ENCODE measurements around the gene TBC1D32. TPM values are rescaled to one million over a fixed set of nuclear protein-coding genes. Genes with fewer than 3 reads are reported as not detected.

Gene TBC1D32
- polyA plus RNA-seq, 1 of the 3 experiments (the other 2 are of a cell fraction) = 2.3 TPM

DNA sequence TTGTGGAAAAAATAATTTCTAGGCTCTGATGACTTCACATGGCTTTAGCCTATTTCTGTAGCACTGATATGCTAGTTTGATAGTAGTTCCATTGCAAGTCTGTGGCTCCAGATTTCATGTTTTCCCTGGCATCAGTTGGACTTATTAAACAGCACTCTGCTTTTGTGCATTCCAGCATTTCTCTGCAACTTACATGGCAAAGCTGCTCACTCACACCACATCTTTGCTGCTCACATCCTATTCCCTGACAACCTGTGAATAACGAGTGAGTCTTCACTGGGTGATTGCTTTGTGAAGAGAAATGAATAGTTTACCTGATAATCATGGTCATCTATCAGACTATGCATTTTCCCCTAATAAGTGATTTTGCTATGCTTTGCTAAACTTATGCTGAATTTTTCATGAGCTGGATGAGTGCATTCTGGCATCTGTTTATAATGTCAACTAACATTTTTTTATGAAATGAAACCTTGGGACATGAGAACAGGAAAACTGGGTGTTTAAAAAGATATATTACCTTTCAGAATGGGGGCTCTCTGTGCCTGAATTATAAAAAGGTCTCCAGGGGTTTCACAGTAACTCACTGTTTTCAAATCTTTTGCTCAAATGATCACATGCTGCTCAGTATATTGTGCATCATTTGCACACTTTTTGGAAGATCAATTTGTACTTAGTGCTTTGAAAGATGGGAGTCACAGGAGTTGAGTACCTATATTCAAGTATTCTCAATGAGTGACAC is 301.8 kb downstream of the TBC1D32 start:
- Histone ChIP-seq H3K4me2 (no peak overlapping the region), H3K9me2 (no peaks in the 10 kb centered on the region), H3K27ac (ENCODE audit: low read depth in 2 of 2, low read length in 1 of 2) (no peak overlapping the region), H4K20me1 (ENCODE audit: insufficient read depth) (no peaks in the 10 kb centered on the region), H3K27me3 (ENCODE audit: insufficient read depth) (no peaks in the 10 kb centered on the region), H3K9ac (no peak overlapping the region), H3K4me1 (ENCODE audit: control insufficient read depth in 1 of 2, insufficient read depth in 2 of 2, low read depth in 1 of 2, low read length in 1 of 2) (no peaks in the 10 kb centered on the region), H3K4me3 (ENCODE audit: low read depth in 2 of 2, low read length in 1 of 2) (no peak overlapping the region), H3F3A (replicated peaks; ENCODE audit: insufficient read depth) (no peaks in the 10 kb centered on the region), H2AFZ (ENCODE audit: low read depth) (no peak overlapping the region), H3K36me3 (replicated peaks in 1 of 2; ENCODE audit: control insufficient read depth in 1 of 2, insufficient read depth in 2 of 2, low read length in 1 of 2) (no peaks in the 10 kb centered on the region), H3K9me3 (no peaks in the 10 kb centered on the region), H3K79me2 (ENCODE audit: insufficient read depth) (no peaks in the 10 kb centered on the region)
- TF ChIP-seq POLR2AphosphoS5 (IDR thresholded peaks at IDR 0.05; ENCODE audit: low read depth, low read length) = no peak
- no peak for TF ChIP-seq RXRA (IDR thresholded peaks at IDR 0.05; ENCODE audit: borderline replicate concordance, low read depth)
- no peak for TF ChIP-seq MEF2A (IDR thresholded peaks at IDR 0.05; ENCODE audit: borderline replicate concordance, low read depth)
- TF ChIP-seq ELF1 (IDR thresholded peaks at IDR 0.05) = no peak
- 14% methylated on average over 1 of the region's 1 CpG for WGBS (ENCODE audit: low lambda C conversion rate)
- no peak for DNase-seq
- ChIA-PET CTCF (no interaction called here), POLR2A (no interaction called here)

Small RNA genes within 50 kb of the gene (small RNA-seq; reads per million reads assigned to genes)
- 0 reads per million in 7 experiments for gene RF00019
- gene RNU6-1286P = 0 reads per million in 7 experiments

Other genes with a start within 250 kb of the TBC1D32 start
- 23.5 and 30.7 TPM in 2 replicates for gene GJA1, start 101.2 kb upstream of the TBC1D32 start, polyA plus RNA-seq (2012; rRNA removed)